ENCODE data around the gene TMEM187.

GRCh38 chrX:153958605-153959004 is 13.9 kb upstream of the TMEM187 start:
- TF ChIP-seq POLR2A (IDR thresholded peaks at IDR 0.05; ENCODE audit: low read depth, low read length), result no peak
- no peak for TF ChIP-seq CHD1 (IDR thresholded peaks at IDR 0.05; ENCODE audit: low read depth, low read length)
- TF ChIP-seq CTCF (conservative IDR thresholded peaks at IDR 0.05; ENCODE audit: low read depth, low read length), result no peak
- no peak for TF ChIP-seq ELK1 (IDR thresholded peaks at IDR 0.05; ENCODE audit: borderline replicate concordance, low read depth, low read length)
- TF ChIP-seq BHLHE40 (IDR thresholded peaks at IDR 0.05; ENCODE audit: low read depth, low read length), result no peak
- no peak for TF ChIP-seq CEBPB (IDR thresholded peaks at IDR 0.05; ENCODE audit: low read depth, low read length)
- no peak for TF ChIP-seq MXI1 (IDR thresholded peaks at IDR 0.05; ENCODE audit: borderline replicate concordance, low read depth, low read length)
- TF ChIP-seq FOS (IDR thresholded peaks at IDR 0.05; ENCODE audit: low read depth, low read length), result no peak
- TF ChIP-seq MAZ (IDR thresholded peaks at IDR 0.05; ENCODE audit: borderline replicate concordance, low read depth, low read length), result no peak
- no peak for TF ChIP-seq RAD21 (IDR thresholded peaks at IDR 0.05; ENCODE audit: low read length)
- no peak for TF ChIP-seq MAFK (IDR thresholded peaks at IDR 0.05; ENCODE audit: low read depth, low read length)

Measured in IMR-90 (cell line).